Middle frontal gyrus (tissue), 1 donor: ENCODE results near the gene NAALADL2.

Source experiments
- DNase-seq: peaks from one replicate; pipeline ENCODE4 v3.0.0-alpha.2; 2015; ENCODE audit warnings: low spot score; ENCODE audit errors: extremely low spot score

Gene NAALADL2

GRCh38 chr3:175304404-175304803, 445.3 kb downstream of the NAALADL2 start:
- no peak for DNase-seq

- no peak for DNase-seq
Measured at GRCh38 chr3:175307642-175308041, 448.5 kb downstream of the NAALADL2 start.

- no peak for DNase-seq
Measured at GRCh38 chr3:175308097-175308496, 449.0 kb downstream of the NAALADL2 start.

GRCh38 chr3:175310046-175310445, 450.9 kb downstream of the NAALADL2 start:
- no peak for DNase-seq

- DNase-seq: no peak
Measured at GRCh38 chr3:175311404-175311803, 452.3 kb downstream of the NAALADL2 start.

- no peak for DNase-seq
Measured at GRCh38 chr3:175311946-175312345, 452.8 kb downstream of the NAALADL2 start.

GRCh38 chr3:175312791-175313190, 453.7 kb downstream of the NAALADL2 start:
- no peak for DNase-seq

GRCh38 chr3:175316799-175317198, 457.7 kb downstream of the NAALADL2 start:
- no peak for DNase-seq

- no peak for DNase-seq
Measured at GRCh38 chr3:175325440-175325839, 466.3 kb downstream of the NAALADL2 start.

GRCh38 chr3:175326041-175326440, 466.9 kb downstream of the NAALADL2 start:
- no peak for DNase-seq

- no peak for DNase-seq
Measured at GRCh38 chr3:175329373-175329772, 470.2 kb downstream of the NAALADL2 start.

GRCh38 chr3:175335229-175335628, 476.1 kb downstream of the NAALADL2 start:
- DNase-seq: no peak

GRCh38 chr3:175336406-175337133, 477.4 kb downstream of the NAALADL2 start:
- no peak for DNase-seq

- no peak for DNase-seq
Measured at GRCh38 chr3:175337631-175338030, 478.5 kb downstream of the NAALADL2 start.

- no peak for DNase-seq
Measured at GRCh38 chr3:175338775-175339535, 479.8 kb downstream of the NAALADL2 start.

- DNase-seq: no peak
Measured at GRCh38 chr3:175340338-175341015, 481.3 kb downstream of the NAALADL2 start.

GRCh38 chr3:175342196-175342595, 483.1 kb downstream of the NAALADL2 start:
- no peak for DNase-seq

- DNase-seq: no peak
Measured at GRCh38 chr3:175343946-175344345, 484.8 kb downstream of the NAALADL2 start.

- peak; percentile 6 for DNase-seq
Measured at GRCh38 chr3:175346573-175347356, 487.6 kb downstream of the NAALADL2 start.

GRCh38 chr3:175349168-175349567, 490.0 kb downstream of the NAALADL2 start:
- no peak for DNase-seq

- DNase-seq: no peak
Measured at GRCh38 chr3:175355801-175356335, 496.7 kb downstream of the NAALADL2 start.
